Left cardiac atrium (tissue), 4 donors: Measurements from ENCODE around the gene PCNX2. TPM values are rescaled to one million over a fixed set of nuclear protein-coding genes. Genes with fewer than 3 reads are reported as not detected.

ENCODE experiments used
- ATAC-seq, 2 donors: fragments of 200-7000 bp; cut with Tn5 transposase; one replicate each; pipeline ENCODE4 v1.9.1; 2020; ENCODE audit warnings: mild to moderate bottlenecking in 2 of 2, moderate library complexity in 2 of 2
- DNase-seq: peaks from one replicate; pipeline ENCODE4 v3.0.0-alpha.2; 2020
- intact Hi-C, 2 donors: fragments of 100-400 bp; cut with DNase I; formaldehyde crosslinking; loops; one replicate each; pipeline versions ENCODE4 v1.14.1 to v1.15.1; 2022 to 2023
- total RNA-seq, 2 donors: library from RNA; stranded (reverse); fragmentation: NEBNext Ultra II Directional; extraction: Animal tissue kit (Norgen Biotek cat#: 25700); gene quantifications; one replicate each; pipeline ENCODE4 v1.2.1, GENCODE V29; 2021
- donor health status: DM: no; HTN: yes; CAD: no.
- donor health status: DM: no; HTN: yes; CAD: no; lungs with severe emphysema.
- donor health status: DM: yes; HTN: yes; CAD: no.
- donor health status: Dilated cardiomyopathy.

PCNX2 gene
- total RNA-seq, 2 donors from 2014 or later, result 3.2 to 4.2 TPM

- DNase-seq (no peak), ATAC-seq (no peak)
- intact Hi-C loops, result no loop called here
These were observed 328.9 kb downstream of the PCNX2 start for GRCh38 chr1:232966663-232967062.

GRCh38 chr1:232965912-232966217 lies 329.7 kb downstream of the PCNX2 start:
- intact Hi-C loops, result no loop called here
- no peak for ATAC-seq

GRCh38 chr1:232965124-232965911 lies 330.2 kb downstream of the PCNX2 start:
- DNase-seq (no peak), ATAC-seq (no peak)
- intact Hi-C loops, result no loop called here

More at GRCh38 chr1:232965912-232966217, 329.7 kb downstream of the PCNX2 start:
- no peak for DNase-seq

- DNase-seq (no peak), ATAC-seq (no peak)
- intact Hi-C loops, result no loop called here
These were observed 330.9 kb downstream of the PCNX2 start for GRCh38 chr1:232964601-232965000.

- intact Hi-C loops, result no loop called here
- DNase-seq (no peak), ATAC-seq (peak; percentile 68 to 69)
These were observed 332.5 kb downstream of the PCNX2 start for GRCh38 chr1:232962761-232963745.

- ATAC-seq, result no peak
- intact Hi-C loops, result loop anchor here in 1 of 2 donors (10.0 kb wide), 1 partner anchor 323 kb away; the partner anchor contains the start of gene SIPA1L2
- DNase-seq, result no peak
These were observed 337.5 kb downstream of the PCNX2 start for GRCh38 chr1:232958067-232958466.

GRCh38 chr1:232956081-232956480 lies 339.4 kb downstream of the PCNX2 start:
- no peak for ATAC-seq
- intact Hi-C loops, result loop anchor here in 1 of 2 donors (10.0 kb wide), 1 partner anchor 321 kb away; the partner anchor contains the start of gene SIPA1L2
- no peak for DNase-seq

GRCh38 chr1:232954594-232955365 lies 340.7 kb downstream of the PCNX2 start:
- intact Hi-C loops, result loop anchor here (5.0 to 10.0 kb wide), 2 partner anchors 317 to 320 kb away; partner anchors contain the start of gene SIPA1L2 (in 1 of the 2)
- DNase-seq (no peak), ATAC-seq (no peak)

- intact Hi-C loops, result loop anchor here (5.0 to 10.0 kb wide), 2 partner anchors 316 to 318 kb away; partner anchors contain the start of gene SIPA1L2 (in 1 of the 2)
- DNase-seq (peak; percentile 29), ATAC-seq (no peak)
These were observed 342.7 kb downstream of the PCNX2 start for GRCh38 chr1:232952514-232953499.

- DNase-seq, result no peak
- ATAC-seq, result no peak
- intact Hi-C loops, result loop anchor here (5.0 to 10.0 kb wide), 2 partner anchors 314 to 317 kb away; partner anchors contain the start of gene SIPA1L2 (in 1 of the 2)
These were observed 343.9 kb downstream of the PCNX2 start for GRCh38 chr1:232951605-232952004.

GRCh38 chr1:232951180-232951579 lies 344.3 kb downstream of the PCNX2 start:
- peak; percentile 48 to 49 for ATAC-seq
- intact Hi-C loops, result loop anchor here (5.0 to 10.0 kb wide), 2 partner anchors 314 to 316 kb away; partner anchors contain the start of gene SIPA1L2 (in 1 of the 2)
- no peak for DNase-seq

- intact Hi-C loops, result loop anchor here (5.0 to 10.0 kb wide), 2 partner anchors 313 to 316 kb away; partner anchors contain the start of gene SIPA1L2 (in 1 of the 2)
- DNase-seq, result peak; percentile 95
- ATAC-seq, result peak; percentile 94 to 96
These were observed 345.0 kb downstream of the PCNX2 start, which contains the start of gene NTPCR for GRCh38 chr1:232950197-232951176. Gene NTPCR (plus strand): TSS chr1:232950611. CDS start chr1:232950711, 100 bp downstream.

GRCh38 chr1:232949636-232950196 lies 345.8 kb downstream of the PCNX2 start:
- DNase-seq (no peak), ATAC-seq (no peak)
- intact Hi-C loops, result loop anchor here (5.0 to 10.0 kb wide), 2 partner anchors 312 to 315 kb away; partner anchors contain the start of gene SIPA1L2 (in 1 of the 2)

- intact Hi-C loops, result no loop called here
- no peak for DNase-seq
These were observed 351.2 kb downstream of the PCNX2 start for GRCh38 chr1:232944347-232944746.

GRCh38 chr1:232943679-232944252 lies 351.8 kb downstream of the PCNX2 start:
- ATAC-seq (no peak), DNase-seq (no peak)
- intact Hi-C loops, result no loop called here

More at GRCh38 chr1:232944347-232944746, 351.2 kb downstream of the PCNX2 start:
- ATAC-seq, result no peak
